Spinal cord (tissue), 10 donors: ENCODE data around the gene AADAC. TPM values are rescaled to one million over a fixed set of nuclear protein-coding genes. Genes with fewer than 3 reads are reported as not detected.
A peak's percentile ranks its signal among the peaks of the same experiment; 100 is the strongest.
"Not testable (repeated sequence)": the region's sequence is repeated elsewhere in the genome, so short reads cannot be mapped to it uniquely, and the experiment has no call there.

Experiments
- DNase-seq, 6 donors: peaks; one replicate each; pipeline versions ENCODE4 v3.0.0 to v3.0.0-alpha.2; 2013 to 2015; ENCODE audit warnings: low spot score in 6 of 6, low read depth in 4 of 6
- H3K27ac ChIP-seq: one replicate; pipeline ENCODE4 v1.5.1; 2013; ENCODE audit warnings: low read depth, low read length, control low read depth
- H3K27me3 ChIP-seq: one replicate; pipeline ENCODE4 v1.6.1; 2013; ENCODE audit warnings: low read length; ENCODE audit not compliant: control insufficient read depth, insufficient read depth
- H3K36me3 ChIP-seq: one replicate; pipeline ENCODE4 v1.6.1; 2013; ENCODE audit warnings: low read length; ENCODE audit not compliant: control insufficient read depth, insufficient read depth
- H3K4me1 ChIP-seq: one replicate; pipeline ENCODE4 v1.6.1; 2013; ENCODE audit warnings: low read length; ENCODE audit not compliant: control insufficient read depth, insufficient read depth
- H3K4me3 ChIP-seq: one replicate; pipeline ENCODE4 v1.5.1; 2013; ENCODE audit warnings: low read depth, low read length, control low read depth
- H3K9me3 ChIP-seq: one replicate; pipeline ENCODE4 v1.6.1; 2013; ENCODE audit warnings: low read length; ENCODE audit not compliant: control insufficient read depth, insufficient read depth
- WGBS: methylation state at CpG from one replicate; pipeline ENCODE4 v1.1.5; 2013; ENCODE audit warnings: missing lambda C conversion rate; ENCODE audit not compliant: insufficient coverage; 5-methylcytosine and 5-hydroxymethylcytosine counted together
- polyA plus RNA-seq, 2 donors: library from polyadenylated mRNA; unstranded; fragments of 120-200 nt; gene quantifications; one replicate each; pipeline ENCODE4 v1.2.1, GENCODE V29; 2013; ENCODE audit not compliant: insufficient read length in 2 of 2
- total RNA-seq, 2 donors: library from RNA; depleted of rRNA in 1 of 2; stranded (reverse); fragments of 120-200 nt in 1 of 2; fragments of >200 nt in 1 of 2; gene quantifications; one replicate each; pipeline versions ENCODE4 v1.2.3 to v1.2.4, GENCODE V29; 2013 to 2014
- donor health status: healthy.

The AADAC gene
- total and polyA plus RNA-seq, 4 donors: 0.11 TPM; not detected in 3

- Histone ChIP-seq H3K27ac (no peak overlapping the region), H3K4me3 (no peak overlapping the region), H3K9me3 (no peaks in the 10 kb centered on the region), H3K36me3 (no peaks in the 10 kb centered on the region), H3K4me1 (peaks cover 7% of the 10 kb centered on the region), H3K27me3 (no peaks in the 10 kb centered on the region)
- DNase-seq: no peak
Observed at GRCh38 chr3:151774910-151775309, 39.0 kb upstream of the AADAC start.

GRCh38 chr3:151775314-151776258, 38.3 kb upstream of the AADAC start:
- H3K9me3 ChIP-seq: no peaks in the 10 kb centered on the region
- no peaks in the 10 kb centered on the region for H3K27me3 ChIP-seq
- H3K27ac ChIP-seq: no peak overlapping the region
- H3K4me3 ChIP-seq: no peak overlapping the region
- H3K36me3 ChIP-seq: no peaks in the 10 kb centered on the region
- H3K4me1 ChIP-seq: peaks cover 7% of the 10 kb centered on the region
- no peak for DNase-seq
- WGBS: no CpG with 5 or more reads among the region's 4 CpGs

DNA sequence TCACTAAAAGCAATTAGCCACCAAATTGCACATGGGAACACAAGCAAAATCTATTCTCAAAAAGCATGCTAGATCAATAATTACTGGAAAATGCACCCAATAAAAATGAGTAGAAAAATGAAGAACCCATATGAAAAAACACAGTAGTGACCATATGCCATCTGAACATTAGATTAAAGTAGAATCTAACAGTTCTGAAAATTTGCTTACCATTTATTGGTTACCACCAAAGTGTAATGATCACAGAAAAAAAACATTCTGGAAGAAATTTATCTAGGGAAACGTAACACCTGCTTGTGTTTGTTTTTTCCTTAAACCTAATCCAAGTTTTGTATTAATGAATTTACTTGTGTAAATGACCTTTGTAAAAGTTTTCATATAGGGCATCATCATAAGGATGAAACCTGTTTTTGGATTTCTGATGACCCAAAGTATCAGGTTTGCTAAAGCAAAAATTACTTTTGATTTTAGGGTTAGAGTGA, 37.6 kb upstream of the AADAC start:
- WGBS: no CpG with 5 or more reads among the region's 1 CpG

DNA sequence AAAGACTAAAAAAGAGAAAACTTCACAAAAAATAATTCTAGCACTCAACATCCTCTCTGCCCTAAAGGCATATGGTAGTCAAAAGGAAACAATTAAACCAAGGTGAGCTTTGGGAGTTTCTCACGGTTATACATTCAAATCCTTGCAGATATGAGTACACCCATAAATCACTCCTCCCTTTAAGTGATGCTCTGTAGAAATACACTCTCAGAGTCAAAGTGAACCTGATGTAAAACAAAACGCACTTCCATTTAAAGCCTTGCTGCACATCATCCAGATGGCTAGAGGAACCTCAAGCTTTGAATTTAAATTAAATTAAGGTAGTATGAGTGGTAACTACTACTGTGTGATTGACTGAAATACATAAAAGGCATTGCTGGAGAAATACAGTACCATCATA, 36.0 kb upstream of the AADAC start:
- no peaks in the 10 kb centered on the region for H3K27me3 ChIP-seq
- WGBS: no CpG with 5 or more reads among the region's 2 CpGs
- no peaks in the 10 kb centered on the region for H3K9me3 ChIP-seq
- H3K4me1 ChIP-seq: no peaks in the 10 kb centered on the region
- H3K36me3 ChIP-seq: no peaks in the 10 kb centered on the region
- H3K4me3 ChIP-seq: no peak overlapping the region
- no peak overlapping the region for H3K27ac ChIP-seq
- peak in 1 of 6 donors; percentile 13 for DNase-seq

More for the DNA sequence above, 37.6 kb upstream of the AADAC start:
- no peak overlapping the region for H3K27ac ChIP-seq
- no peaks in the 10 kb centered on the region for H3K9me3 ChIP-seq
- DNase-seq: no peak
- H3K4me1 ChIP-seq: peaks cover 4% of the 10 kb centered on the region
- H3K36me3 ChIP-seq: no peaks in the 10 kb centered on the region
- no peak overlapping the region for H3K4me3 ChIP-seq
- no peaks in the 10 kb centered on the region for H3K27me3 ChIP-seq

- no peak overlapping the region for H3K4me3 ChIP-seq
- no peaks in the 10 kb centered on the region for H3K36me3 ChIP-seq
- H3K27ac ChIP-seq: no peak overlapping the region
- H3K9me3 ChIP-seq: no peaks in the 10 kb centered on the region
- no peaks in the 10 kb centered on the region for H3K4me1 ChIP-seq
- DNase-seq: no peak
- H3K27me3 ChIP-seq: no peaks in the 10 kb centered on the region
Observed at GRCh38 chr3:151787626-151788025, 26.3 kb upstream of the AADAC start.

- no peak overlapping the region for H3K27ac ChIP-seq
- WGBS: no CpG with 5 or more reads among the region's 2 CpGs
- no peaks in the 10 kb centered on the region for H3K27me3 ChIP-seq
- no peaks in the 10 kb centered on the region for H3K4me1 ChIP-seq
- no peak overlapping the region for H3K4me3 ChIP-seq
- H3K36me3 ChIP-seq: no peaks in the 10 kb centered on the region
- H3K9me3 ChIP-seq: no peaks in the 10 kb centered on the region
- DNase-seq: no peak
Observed at GRCh38 chr3:151788401-151788800, 25.5 kb upstream of the AADAC start.

DNA sequence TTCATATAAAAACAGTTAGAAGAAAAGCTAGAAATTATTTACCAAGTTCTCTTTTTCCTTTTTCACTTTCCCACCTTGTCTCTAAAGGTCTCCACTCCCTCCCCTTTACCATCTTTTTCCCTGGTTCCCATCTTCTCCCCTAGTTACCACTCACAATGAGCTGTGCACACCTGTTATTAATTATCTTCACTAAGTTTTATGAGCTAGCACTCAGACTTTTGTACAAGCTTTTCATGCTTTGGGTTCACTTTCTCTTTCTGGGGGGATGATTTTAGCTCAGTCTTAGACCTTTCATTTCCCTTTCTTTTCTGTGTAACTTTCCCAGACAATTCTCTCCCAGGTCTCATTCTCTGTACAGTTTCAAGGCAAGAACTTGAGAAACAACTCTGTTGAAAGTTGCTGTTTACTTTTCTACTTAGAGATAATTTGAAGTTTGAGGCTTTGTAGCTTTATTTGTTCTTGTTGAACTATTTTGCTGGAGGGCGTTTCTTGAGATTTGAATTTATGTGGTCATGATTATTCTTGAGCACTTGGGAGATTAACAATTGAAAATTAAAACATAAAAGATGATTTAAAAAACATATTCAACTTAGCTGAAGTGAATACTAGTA, 24.0 kb upstream of the AADAC start:
- H3K27ac ChIP-seq: no peak overlapping the region
- no peaks in the 10 kb centered on the region for H3K9me3 ChIP-seq
- H3K4me1 ChIP-seq: no peaks in the 10 kb centered on the region
- H3K36me3 ChIP-seq: no peaks in the 10 kb centered on the region
- no peak overlapping the region for H3K4me3 ChIP-seq
- DNase-seq: no peak
- no peaks in the 10 kb centered on the region for H3K27me3 ChIP-seq
- no CpG with 5 or more reads among the region's 1 CpG for WGBS

DNA sequence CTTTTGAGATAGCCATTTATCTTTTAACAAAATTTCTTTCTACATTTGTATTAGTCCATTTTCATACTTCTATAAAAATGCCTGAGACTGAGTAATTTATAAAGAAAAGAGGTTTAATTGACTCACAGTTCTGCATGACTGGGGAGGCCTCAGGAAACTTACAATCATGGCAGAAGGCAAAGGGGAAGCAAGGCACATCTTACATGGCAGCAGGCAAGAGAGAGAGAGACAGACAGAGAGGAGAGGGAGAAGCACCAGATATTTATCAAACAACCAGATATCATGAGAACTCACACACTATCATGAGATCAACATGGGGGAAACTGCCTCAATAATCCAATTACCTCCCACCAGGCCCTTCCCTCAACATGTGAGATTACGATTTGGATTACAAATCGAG, 23.2 kb upstream of the AADAC start:
- not testable (repeated sequence) for H3K9me3 ChIP-seq, H3K27me3 ChIP-seq, H3K4me3 ChIP-seq, H3K4me1 ChIP-seq, DNase-seq, H3K36me3 ChIP-seq, H3K27ac ChIP-seq
- no CpG with 5 or more reads among the region's 2 CpGs for WGBS

DNA sequence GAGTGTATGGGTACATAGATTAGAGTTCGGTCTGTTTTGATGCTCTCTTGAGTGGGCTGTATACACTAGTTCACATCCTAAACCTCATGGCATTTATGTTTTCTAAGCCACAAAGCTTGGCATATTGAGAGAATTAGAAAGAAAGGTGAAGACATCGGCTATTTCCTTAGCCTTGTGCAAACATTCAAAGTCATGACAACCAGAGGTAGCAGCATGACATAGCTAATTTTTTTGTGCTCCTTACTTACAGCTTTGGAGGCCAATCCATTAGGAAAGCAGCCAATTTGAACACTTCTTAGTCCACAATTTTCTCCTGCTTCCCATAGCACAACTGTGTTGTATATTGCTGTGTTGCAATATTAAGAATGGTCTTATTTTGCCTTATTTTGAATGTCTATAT, 21.5 kb upstream of the AADAC start:
- no peak for DNase-seq
- H3K27ac ChIP-seq: no peak overlapping the region
- WGBS: 50% methylated on average over 1 of the region's 2 CpGs
- no peaks in the 10 kb centered on the region for H3K4me1 ChIP-seq
- H3K9me3 ChIP-seq: no peaks in the 10 kb centered on the region
- no peak overlapping the region for H3K4me3 ChIP-seq
- no peaks in the 10 kb centered on the region for H3K27me3 ChIP-seq
- H3K36me3 ChIP-seq: no peaks in the 10 kb centered on the region

GRCh38 chr3:151793636-151794035, 20.3 kb upstream of the AADAC start:
- no peaks in the 10 kb centered on the region for H3K4me1 ChIP-seq
- H3K27ac ChIP-seq: no peak overlapping the region
- no peaks in the 10 kb centered on the region for H3K36me3 ChIP-seq
- DNase-seq: no peak
- H3K27me3 ChIP-seq: no peaks in the 10 kb centered on the region
- no peak overlapping the region for H3K4me3 ChIP-seq
- WGBS: no CpG with 5 or more reads among the region's 2 CpGs
- no peaks in the 10 kb centered on the region for H3K9me3 ChIP-seq
